ENCODE measurements around the gene IL27RA. TPM values are rescaled to one million over a fixed set of nuclear protein-coding genes. Genes with fewer than 3 reads are reported as not detected.
"Not testable (repeated sequence)": the region's sequence is repeated elsewhere in the genome, so short reads cannot be mapped to it uniquely, and the experiment has no call there.

The IL27RA gene
- total and polyA plus RNA-seq, 2 donors: 2.0 to 4.8 TPM

DNA sequence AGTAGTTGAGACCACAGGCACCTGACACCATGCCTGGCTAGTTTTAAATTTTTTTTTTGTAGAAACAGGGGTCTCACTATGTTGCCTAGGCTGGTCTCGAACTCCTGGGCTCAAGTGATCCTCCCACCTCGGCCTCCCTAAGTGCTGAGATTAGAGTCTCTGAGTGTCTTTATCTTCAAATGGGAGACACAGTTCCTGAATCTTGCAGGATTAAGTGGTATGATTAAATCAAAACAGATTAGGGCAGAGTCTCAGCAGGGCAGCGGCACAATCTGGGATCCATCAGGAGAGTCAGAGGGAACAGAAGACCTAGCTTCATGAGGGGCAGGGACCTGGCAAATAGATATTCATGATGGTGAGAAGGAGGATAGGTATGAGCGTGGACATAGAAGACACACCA lies 2.7 kb upstream of the IL27RA start:
- Histone ChIP-seq H3K4me1 (ENCODE audit: insufficient read depth) (no peaks in the 10 kb centered on the region), H3K36me3 (ENCODE audit: insufficient read depth) (no peaks in the 10 kb centered on the region), H3K4me3 (ENCODE audit: low read depth, low read length) (no peak overlapping the region), H3K27ac (ENCODE audit: low read depth) (no peak overlapping the region)
- DNase-seq (ENCODE audit: extremely low spot score): no peak
- WGBS: 64% methylated on average over 4 of the region's 4 CpGs

DNA sequence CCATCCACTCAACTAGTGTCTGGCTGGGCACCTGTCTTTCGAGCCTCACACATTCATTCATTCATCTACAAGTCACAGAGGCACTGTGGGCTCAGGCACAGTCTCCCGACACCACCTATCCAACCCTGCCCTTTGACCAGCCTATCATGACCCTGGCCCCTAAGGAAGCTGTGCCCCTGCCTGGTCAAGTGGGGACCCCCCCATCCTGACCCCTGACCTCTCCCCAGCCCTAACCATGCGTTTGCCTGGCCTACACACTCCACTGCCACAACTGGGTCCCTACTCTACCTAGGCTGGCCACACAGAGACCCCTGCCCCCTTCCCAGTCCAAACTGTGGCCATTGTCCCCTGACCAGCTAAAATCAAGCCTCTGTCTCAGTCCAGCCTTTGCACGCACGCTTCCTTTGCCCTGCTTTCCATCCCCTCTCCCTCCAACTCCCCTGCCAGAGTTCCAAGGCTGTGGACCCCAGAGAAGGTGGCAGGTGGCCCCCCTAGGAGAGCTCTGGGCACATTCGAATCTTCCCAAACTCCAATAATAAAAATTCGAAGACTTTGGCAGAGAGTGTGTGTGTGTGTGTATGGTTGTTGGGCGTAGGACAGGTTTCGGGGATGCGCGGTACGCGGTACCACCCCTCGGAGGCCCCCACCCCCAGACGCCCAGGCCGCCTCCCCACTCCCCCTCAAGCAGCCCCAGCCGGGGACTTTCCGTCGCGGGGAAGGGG lies 404 bp upstream of the IL27RA start:
- WGBS: 21% methylated on average over 20 of the region's 20 CpGs
- peak overlapping the region; percentile 51 for H3K4me3 ChIP-seq (ENCODE audit: low read depth, low read length)
- H3K4me1 ChIP-seq (ENCODE audit: insufficient read depth): no peaks in the 10 kb centered on the region
- DNase-seq (ENCODE audit: extremely low spot score): no peak
- peaks cover 1% of the 10 kb centered on the region for H3K36me3 ChIP-seq (ENCODE audit: insufficient read depth)
- H3K27ac ChIP-seq (ENCODE audit: low read depth): no peak overlapping the region

DNA sequence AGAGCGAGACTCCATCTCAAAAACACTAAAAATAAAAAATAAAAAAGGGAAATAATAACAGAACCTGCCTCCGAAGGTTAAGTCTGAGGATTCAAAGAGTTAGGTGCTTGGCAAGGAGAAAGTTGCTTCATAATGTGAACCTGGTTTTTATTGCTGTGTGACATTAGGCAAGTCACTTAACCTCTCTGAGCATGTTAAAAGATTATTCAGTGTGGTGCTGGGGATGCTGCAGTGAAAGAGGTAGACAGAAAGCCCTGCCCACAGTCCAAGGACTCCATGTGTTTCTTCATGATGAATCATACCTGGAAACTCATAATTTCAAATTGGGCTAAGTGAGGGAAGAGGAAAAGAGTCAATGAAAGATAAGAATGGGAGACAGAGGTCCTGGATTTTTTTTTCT lies 2.4 kb downstream of the IL27RA start:
- Histone ChIP-seq H3K27ac (ENCODE audit: low read depth) (no peak overlapping the region), H3K36me3 (ENCODE audit: insufficient read depth) (peaks cover 2% of the 10 kb centered on the region), H3K4me3 (ENCODE audit: low read depth, low read length) (no peak overlapping the region), H3K4me1 (ENCODE audit: insufficient read depth) (no peaks in the 10 kb centered on the region)
- DNase-seq (ENCODE audit: extremely low spot score): no peak
- over 99% methylated on average over 2 of the region's 2 CpGs for WGBS

DNA sequence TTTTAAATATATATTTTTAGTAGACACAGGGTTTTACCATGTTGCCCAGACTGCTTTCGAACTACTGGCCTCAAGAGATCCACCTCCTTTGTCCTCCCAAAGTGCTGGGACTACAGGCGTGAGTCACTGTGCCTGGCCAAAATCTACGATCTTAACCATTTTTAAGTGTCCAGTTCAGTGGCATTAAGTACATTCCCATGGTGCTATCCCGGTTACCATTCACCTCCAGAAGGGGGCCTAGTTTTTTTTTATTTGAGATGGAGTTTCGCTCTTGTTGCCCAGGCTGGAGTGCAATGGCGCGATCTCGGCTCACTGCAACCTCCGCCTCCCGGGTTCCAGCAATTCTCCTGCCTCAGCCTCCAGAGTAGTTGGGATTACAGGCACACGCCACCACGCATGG lies 3.6 kb downstream of the IL27RA start:
- not testable (repeated sequence) for H3K4me1 ChIP-seq (ENCODE audit: insufficient read depth); H3K4me3 ChIP-seq (ENCODE audit: low read depth, low read length); DNase-seq (ENCODE audit: extremely low spot score); H3K27ac ChIP-seq (ENCODE audit: low read depth); H3K36me3 ChIP-seq (ENCODE audit: insufficient read depth)
- WGBS: 89% methylated on average over 12 of the region's 12 CpGs

DNA sequence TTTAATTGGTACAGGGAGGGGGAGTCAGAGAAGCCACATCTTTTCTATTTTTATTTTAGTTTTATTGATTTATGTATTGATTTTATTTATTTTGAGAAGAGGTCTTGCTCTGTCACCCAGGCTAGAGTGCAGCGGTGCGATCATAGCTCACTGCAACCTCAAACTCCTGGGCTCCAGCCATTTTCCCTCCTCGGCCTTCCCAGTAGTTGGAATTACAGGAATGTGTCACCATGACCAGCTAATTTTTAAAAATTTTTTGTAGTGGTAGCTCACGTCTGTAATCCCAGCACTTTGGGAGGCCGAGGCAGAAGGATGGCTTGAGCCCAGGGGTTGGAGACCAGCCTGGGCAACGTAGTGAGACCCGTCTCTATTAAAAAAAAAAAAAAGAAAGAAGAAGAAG lies 4.1 kb downstream of the IL27RA start:
- no peak overlapping the region for H3K4me3 ChIP-seq (ENCODE audit: low read depth, low read length)
- peaks cover 2% of the 10 kb centered on the region for H3K36me3 ChIP-seq (ENCODE audit: insufficient read depth)
- H3K4me1 ChIP-seq (ENCODE audit: insufficient read depth): no peaks in the 10 kb centered on the region
- no peak for DNase-seq (ENCODE audit: extremely low spot score)
- no peak overlapping the region for H3K27ac ChIP-seq (ENCODE audit: low read depth)
- WGBS: 81% methylated on average over 7 of the region's 7 CpGs

DNA sequence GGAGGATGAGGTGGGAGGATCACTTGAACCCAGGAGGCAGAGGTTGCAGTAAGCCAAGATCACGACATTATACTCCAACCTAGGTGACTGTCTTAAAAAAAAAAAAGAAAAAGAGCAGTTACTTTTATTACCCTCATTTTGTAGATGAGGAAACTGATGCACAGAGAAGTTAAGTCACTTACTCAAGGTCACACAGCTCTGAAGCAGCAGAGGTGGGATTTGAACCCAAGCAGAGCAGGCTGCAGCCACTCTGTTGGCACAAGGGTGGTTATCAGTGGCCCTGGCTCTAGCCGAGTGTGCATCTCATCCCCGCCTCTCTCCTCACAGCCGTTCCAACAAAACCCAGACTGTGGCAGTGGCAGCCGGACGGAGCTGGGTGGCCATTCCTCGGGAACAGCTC lies 7.6 kb downstream of the IL27RA start:
- peaks cover 2% of the 10 kb centered on the region for H3K36me3 ChIP-seq (ENCODE audit: insufficient read depth)
- H3K27ac ChIP-seq (ENCODE audit: low read depth): no peak overlapping the region
- H3K4me3 ChIP-seq (ENCODE audit: low read depth, low read length): no peak overlapping the region
- no peaks in the 10 kb centered on the region for H3K4me1 ChIP-seq (ENCODE audit: insufficient read depth)
- WGBS: 84% methylated on average over 7 of the region's 7 CpGs
- DNase-seq (ENCODE audit: extremely low spot score): no peak

DNA sequence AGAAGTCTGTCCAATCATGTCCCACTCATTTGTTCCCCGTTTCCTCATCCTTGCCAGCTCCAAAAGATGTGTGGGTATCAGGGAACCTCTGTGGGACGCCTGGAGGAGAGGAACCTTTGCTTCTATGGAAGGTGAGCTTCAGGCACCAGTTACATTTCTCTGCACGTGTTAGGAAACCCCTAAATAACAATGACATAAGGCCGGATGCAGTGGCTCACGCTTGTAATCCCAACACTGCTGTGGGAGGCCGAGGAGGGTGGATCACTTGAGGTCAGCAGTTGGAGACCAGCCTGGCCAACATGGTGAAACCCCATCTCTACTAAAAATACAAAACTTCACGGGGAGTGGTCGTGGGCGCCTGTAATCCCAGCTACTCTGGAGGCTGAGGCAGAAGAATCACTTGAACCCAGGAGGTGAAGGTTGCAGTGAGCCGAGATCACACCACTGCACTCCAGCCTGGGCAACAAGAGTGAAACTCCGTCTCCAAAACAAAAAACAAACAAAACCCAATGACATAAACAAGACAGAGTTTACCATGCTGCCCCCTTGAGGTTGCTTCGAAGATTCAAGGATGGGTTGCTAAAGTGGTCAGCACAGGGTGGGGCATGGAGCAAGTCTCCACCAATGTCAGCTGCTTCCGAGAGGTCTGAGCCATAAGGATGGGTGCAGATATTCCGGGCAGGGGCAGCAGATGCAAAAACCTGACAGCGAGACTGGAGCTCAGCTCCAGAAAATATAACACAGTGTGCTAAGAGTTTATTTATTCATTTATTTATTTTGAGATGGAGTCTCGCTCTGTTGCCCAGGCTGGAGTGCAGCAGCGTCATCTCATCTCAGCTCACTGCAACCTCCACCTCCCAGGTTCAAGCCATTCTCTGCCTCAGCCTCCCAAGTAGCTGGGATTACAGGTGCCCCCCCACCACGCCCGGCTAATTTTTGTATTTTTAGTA lies 11.4 kb downstream of the IL27RA start:
- H3K27ac ChIP-seq (ENCODE audit: low read depth); H3K4me1 ChIP-seq (ENCODE audit: insufficient read depth); DNase-seq (ENCODE audit: extremely low spot score); H3K36me3 ChIP-seq (ENCODE audit: insufficient read depth); H3K4me3 ChIP-seq (ENCODE audit: low read depth, low read length): not testable (repeated sequence)
- WGBS: 54% methylated on average over 19 of the region's 19 CpGs

DNA sequence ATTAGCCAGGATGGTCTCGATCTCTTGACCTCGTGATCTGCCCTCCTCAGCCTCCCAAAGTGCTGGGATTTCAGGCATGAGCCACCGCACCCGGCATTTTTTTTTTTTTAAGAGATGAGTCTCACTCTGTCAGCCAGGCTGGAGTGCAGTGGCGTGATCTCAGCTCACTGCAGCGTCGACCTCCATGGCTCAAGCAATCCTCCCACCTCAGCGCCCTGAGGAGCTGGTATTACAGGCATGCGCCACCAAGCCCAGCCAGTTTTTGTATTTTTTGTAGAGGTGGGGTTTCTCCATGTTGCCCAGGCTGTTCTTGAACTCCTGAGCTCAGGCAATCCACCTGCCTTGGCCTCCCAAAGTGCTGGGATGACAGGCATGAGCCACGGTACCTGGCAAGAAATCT lies 16.3 kb downstream of the IL27RA start:
- WGBS: 99% methylated on average over 10 of the region's 10 CpGs
- not testable (repeated sequence) for H3K36me3 ChIP-seq (ENCODE audit: insufficient read depth)

DNA sequence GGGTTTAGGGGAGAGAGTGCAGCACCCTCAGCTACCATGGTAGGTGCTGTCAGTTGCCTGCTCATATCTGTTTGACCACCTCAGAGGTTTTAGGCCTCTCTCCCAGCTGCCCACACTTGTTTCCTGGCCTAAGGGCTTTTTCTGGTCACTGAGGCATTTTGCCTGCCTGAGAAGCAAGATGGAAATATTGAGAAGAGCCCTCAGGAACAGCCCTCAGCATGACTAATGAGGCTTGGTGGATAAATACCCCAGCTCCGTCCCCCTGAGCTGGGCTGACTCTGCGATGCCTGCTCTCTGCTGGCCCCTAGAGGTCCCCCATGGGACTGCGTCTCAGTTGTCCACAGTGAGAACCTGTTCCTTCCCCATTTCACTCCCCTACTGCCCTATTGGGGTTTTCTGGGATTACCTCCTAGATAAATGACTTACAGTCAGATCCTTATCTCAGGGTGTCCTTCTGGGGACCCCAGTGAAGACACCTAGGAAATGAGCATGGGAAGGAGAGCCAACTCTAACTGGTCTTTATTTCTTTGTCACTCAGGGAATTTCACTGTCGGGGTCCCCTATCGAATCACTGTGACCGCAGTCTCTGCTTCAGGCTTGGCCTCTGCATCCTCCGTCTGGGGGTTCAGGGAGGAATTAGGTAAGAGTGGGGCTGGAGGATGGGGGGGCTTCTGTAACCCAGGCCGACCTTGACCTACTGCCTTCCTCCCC lies 17.0 kb downstream of the IL27RA start:
- 86% methylated on average over 8 of the region's 8 CpGs for WGBS
- Histone ChIP-seq H3K27ac (ENCODE audit: low read depth) (no peak overlapping the region), H3K4me1 (ENCODE audit: insufficient read depth) (no peaks in the 10 kb centered on the region), H3K36me3 (ENCODE audit: insufficient read depth) (no peaks in the 10 kb centered on the region), H3K4me3 (ENCODE audit: low read depth, low read length) (no peak overlapping the region)
- DNase-seq (ENCODE audit: extremely low spot score): no peak

More for the DNA sequence above, 16.3 kb downstream of the IL27RA start:
- not testable (repeated sequence) for DNase-seq (ENCODE audit: extremely low spot score); H3K4me1 ChIP-seq (ENCODE audit: insufficient read depth); H3K4me3 ChIP-seq (ENCODE audit: low read depth, low read length); H3K27ac ChIP-seq (ENCODE audit: low read depth)

DNA sequence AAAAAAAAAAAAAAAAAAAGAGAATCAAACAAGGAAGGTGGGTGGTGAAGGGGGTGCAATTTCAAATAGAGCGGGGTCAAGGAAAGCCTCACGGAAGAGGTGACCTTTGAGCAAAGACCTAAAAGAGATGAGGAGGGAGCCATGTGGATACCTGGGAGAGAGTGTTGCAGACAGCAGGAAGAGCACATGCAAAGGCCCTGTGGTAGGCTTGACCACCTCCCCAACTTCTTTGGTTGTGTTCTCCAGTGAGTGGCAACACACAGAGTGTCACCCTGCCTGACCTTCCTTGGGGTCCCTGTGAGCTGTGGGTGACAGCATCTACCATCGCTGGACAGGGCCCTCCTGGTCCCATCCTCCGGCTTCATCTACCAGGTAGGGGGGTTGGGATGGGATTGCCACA lies 18.9 kb downstream of the IL27RA start:
- Histone ChIP-seq H3K4me3 (ENCODE audit: low read depth, low read length) (no peak overlapping the region), H3K4me1 (ENCODE audit: insufficient read depth) (no peaks in the 10 kb centered on the region), H3K27ac (ENCODE audit: low read depth) (no peak overlapping the region), H3K36me3 (ENCODE audit: insufficient read depth) (no peaks in the 10 kb centered on the region)
- WGBS: 98% methylated on average over 4 of the region's 4 CpGs
- no peak for DNase-seq (ENCODE audit: extremely low spot score)

DNA sequence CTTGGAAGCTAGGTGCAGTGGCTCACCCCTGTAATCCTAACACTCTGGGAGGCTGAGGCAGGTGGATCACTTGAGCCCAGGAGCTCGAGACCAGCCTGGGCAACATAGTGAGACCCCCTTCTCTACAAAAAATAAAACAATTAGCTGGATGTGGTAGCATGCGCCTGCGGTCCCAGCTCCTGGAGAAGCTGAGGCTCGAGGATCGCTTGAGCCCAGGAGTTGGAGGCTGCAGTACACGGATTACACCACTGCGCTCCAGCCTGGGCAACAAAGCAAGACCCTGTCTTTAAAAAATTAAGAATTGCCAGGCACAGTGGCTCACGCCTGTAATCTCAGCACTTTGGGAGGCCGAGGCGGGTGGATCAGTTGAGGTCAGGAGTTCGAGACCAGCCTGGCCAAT lies 19.4 kb downstream of the IL27RA start:
- H3K4me3 ChIP-seq (ENCODE audit: low read depth, low read length); H3K4me1 ChIP-seq (ENCODE audit: insufficient read depth); DNase-seq (ENCODE audit: extremely low spot score); H3K36me3 ChIP-seq (ENCODE audit: insufficient read depth); H3K27ac ChIP-seq (ENCODE audit: low read depth): not testable (repeated sequence)
- WGBS: 92% methylated on average over 11 of the region's 11 CpGs

DNA sequence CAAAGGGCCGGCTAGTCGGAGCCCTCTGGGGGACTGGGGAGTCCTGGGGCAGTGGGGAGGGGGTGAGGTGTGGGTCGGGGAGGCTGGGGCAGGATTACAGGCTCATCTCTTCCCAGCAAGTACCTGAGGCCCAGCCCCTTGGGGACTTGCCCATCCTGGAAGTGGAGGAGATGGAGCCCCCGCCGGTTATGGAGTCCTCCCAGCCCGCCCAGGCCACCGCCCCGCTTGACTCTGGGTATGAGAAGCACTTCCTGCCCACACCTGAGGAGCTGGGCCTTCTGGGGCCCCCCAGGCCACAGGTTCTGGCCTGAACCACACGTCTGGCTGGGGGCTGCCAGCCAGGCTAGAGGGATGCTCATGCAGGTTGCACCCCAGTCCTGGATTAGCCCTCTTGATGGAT lies 20.4 kb downstream of the IL27RA start:
- no peak for DNase-seq (ENCODE audit: extremely low spot score)
- Histone ChIP-seq H3K4me1 (ENCODE audit: insufficient read depth) (no peaks in the 10 kb centered on the region), H3K36me3 (ENCODE audit: insufficient read depth) (no peaks in the 10 kb centered on the region), H3K4me3 (ENCODE audit: low read depth, low read length) (no peak overlapping the region), H3K27ac (ENCODE audit: low read depth) (no peak overlapping the region)
- WGBS: 80% methylated on average over 9 of the region's 9 CpGs

DNA sequence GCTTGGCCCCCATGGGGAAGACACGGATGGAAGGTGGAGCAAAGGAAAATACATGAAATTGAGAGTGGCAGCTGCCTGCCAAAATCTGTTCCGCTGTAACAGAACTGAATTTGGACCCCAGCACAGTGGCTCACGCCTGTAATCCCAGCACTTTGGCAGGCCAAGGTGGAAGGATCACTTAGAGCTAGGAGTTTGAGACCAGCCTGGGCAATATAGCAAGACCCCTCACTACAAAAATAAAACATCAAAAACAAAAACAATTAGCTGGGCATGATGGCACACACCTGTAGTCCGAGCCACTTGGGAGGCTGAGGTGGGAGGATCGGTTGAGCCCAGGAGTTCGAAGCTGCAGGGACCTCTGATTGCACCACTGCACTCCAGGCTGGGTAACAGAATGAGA lies 20.9 kb downstream of the IL27RA start:
- DNase-seq (ENCODE audit: extremely low spot score): no peak
- H3K36me3 ChIP-seq (ENCODE audit: insufficient read depth): no peaks in the 10 kb centered on the region
- no peaks in the 10 kb centered on the region for H3K4me1 ChIP-seq (ENCODE audit: insufficient read depth)
- 88% methylated on average over 6 of the region's 6 CpGs for WGBS
- no peak overlapping the region for H3K27ac ChIP-seq (ENCODE audit: low read depth)
- H3K4me3 ChIP-seq (ENCODE audit: low read depth, low read length): no peak overlapping the region

All from urinary bladder (tissue), 4 donors.